ENCODE results near the gene TAAR9.

GRCh38 chr6:132587424-132587823 is 49.3 kb downstream of the TAAR9 start:
- TF ChIP-seq, protein P1, sequence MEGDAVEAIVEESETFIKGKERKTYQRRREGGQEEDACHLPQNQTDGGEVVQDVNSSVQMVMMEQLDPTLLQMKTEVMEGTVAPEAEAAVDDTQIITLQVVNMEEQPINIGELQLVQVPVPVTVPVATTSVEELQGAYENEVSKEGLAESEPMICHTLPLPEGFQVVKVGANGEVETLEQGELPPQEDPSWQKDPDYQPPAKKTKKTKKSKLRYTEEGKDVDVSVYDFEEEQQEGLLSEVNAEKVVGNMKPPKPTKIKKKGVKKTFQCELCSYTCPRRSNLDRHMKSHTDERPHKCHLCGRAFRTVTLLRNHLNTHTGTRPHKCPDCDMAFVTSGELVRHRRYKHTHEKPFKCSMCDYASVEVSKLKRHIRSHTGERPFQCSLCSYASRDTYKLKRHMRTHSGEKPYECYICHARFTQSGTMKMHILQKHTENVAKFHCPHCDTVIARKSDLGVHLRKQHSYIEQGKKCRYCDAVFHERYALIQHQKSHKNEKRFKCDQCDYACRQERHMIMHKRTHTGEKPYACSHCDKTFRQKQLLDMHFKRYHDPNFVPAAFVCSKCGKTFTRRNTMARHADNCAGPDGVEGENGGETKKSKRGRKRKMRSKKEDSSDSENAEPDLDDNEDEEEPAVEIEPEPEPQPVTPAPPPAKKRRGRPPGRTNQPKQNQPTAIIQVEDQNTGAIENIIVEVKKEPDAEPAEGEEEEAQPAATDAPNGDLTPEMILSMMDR (optimal IDR thresholded peaks at IDR 0.05 in 1 of 3, IDR thresholded peaks at IDR 0.05 in 1 of 3, conservative IDR thresholded peaks at IDR 0.05 in 1 of 3; ENCODE audit: extremely low read depth in 1 of 3, insufficient read depth in 2 of 3, low read length in 3 of 3), result no peak
- no peak for TF ChIP-seq EZH2 (IDR thresholded peaks at IDR 0.05; ENCODE audit: low read length)
